ENCODE measurements around the gene AKAP11. TPM values are rescaled to one million over a fixed set of nuclear protein-coding genes. Genes with fewer than 3 reads are reported as not detected.

The AKAP11 gene
- total RNA-seq, 1 donor from 2014 or later = 37.2 TPM

DNA sequence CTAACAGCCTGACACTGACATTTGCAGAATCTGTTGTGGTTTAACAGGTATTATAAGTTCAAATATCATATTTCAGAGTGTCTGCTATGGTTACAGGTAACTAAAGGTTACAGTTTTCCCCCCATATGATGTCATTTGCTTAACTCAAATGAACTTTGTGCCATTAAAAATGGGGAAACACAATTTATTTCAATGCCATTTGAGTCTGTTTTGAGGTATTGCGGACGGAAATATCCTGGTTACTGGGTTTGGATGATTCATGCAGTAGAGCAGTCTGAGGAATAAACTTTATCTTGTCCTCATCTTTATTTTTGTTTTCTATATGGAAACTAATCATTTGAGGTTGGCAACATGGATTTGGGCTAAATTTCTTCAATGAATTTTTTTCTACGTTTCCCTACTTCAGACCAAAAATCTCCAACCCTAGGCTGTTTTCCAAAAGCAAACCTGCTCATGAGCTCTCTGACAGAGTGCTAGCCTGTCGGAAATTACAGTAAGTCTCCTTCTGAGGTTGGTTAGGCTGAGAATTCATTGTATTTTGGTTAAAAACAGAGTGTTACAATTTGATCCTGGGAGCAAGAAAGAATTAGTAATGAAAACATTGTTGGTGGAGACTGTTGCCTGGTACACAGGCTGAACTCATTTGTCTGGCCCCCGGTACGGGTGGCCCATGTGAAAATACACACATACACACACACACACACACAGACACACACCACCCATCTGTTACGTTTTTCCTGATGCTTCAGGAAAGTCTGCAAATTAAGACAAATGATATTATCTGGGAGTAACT lies 66.1 kb downstream of the AKAP11 start:
- ATAC-seq (no peak), DNase-seq (no peak)
- no peaks in the 10 kb centered on the region for H3K27me3 ChIP-seq
- no peak overlapping the region for H3K4me3 ChIP-seq
- H3K9me3 ChIP-seq = no peaks in the 10 kb centered on the region
- TF ChIP-seq, protein P1, sequence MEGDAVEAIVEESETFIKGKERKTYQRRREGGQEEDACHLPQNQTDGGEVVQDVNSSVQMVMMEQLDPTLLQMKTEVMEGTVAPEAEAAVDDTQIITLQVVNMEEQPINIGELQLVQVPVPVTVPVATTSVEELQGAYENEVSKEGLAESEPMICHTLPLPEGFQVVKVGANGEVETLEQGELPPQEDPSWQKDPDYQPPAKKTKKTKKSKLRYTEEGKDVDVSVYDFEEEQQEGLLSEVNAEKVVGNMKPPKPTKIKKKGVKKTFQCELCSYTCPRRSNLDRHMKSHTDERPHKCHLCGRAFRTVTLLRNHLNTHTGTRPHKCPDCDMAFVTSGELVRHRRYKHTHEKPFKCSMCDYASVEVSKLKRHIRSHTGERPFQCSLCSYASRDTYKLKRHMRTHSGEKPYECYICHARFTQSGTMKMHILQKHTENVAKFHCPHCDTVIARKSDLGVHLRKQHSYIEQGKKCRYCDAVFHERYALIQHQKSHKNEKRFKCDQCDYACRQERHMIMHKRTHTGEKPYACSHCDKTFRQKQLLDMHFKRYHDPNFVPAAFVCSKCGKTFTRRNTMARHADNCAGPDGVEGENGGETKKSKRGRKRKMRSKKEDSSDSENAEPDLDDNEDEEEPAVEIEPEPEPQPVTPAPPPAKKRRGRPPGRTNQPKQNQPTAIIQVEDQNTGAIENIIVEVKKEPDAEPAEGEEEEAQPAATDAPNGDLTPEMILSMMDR (IDR thresholded peaks at IDR 0.05) = no peak
- H3K27ac ChIP-seq = no peak overlapping the region
- no peaks in the 10 kb centered on the region for H3K36me3 ChIP-seq
- intact Hi-C loops (cut with DNase I) = no loop called here
- no peaks in the 10 kb centered on the region for H3K4me1 ChIP-seq

DNA sequence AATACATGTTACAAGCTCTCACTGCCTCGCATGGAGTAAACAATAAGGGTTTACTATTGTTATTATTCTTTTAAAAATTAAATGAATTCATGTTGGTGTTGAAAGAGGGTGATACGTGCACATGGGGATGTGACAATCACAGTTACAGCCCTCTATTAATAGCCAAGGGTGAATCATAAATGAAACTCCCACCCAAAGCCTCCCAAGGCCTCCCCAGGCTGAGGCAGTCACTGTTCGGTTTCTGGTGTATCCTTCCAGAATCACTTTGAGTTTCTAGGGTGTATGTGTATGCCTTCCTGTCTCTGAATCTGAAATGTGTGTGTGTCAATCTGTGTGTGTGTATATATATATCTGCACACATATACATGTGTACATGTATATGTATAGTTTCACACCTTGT lies 73.4 kb downstream of the AKAP11 start:
- no peak for ATAC-seq
- TF ChIP-seq, protein P1 (IDR thresholded peaks at IDR 0.05) = no peak
- Histone ChIP-seq H3K36me3 (no peaks in the 10 kb centered on the region), H3K27ac (no peak overlapping the region), H3K9me3 (no peaks in the 10 kb centered on the region), H3K27me3 (no peaks in the 10 kb centered on the region), H3K4me1 (no peaks in the 10 kb centered on the region), H3K4me3 (no peak overlapping the region)
- intact Hi-C loops (cut with DNase I) = no loop called here
- DNase-seq = no peak

DNA sequence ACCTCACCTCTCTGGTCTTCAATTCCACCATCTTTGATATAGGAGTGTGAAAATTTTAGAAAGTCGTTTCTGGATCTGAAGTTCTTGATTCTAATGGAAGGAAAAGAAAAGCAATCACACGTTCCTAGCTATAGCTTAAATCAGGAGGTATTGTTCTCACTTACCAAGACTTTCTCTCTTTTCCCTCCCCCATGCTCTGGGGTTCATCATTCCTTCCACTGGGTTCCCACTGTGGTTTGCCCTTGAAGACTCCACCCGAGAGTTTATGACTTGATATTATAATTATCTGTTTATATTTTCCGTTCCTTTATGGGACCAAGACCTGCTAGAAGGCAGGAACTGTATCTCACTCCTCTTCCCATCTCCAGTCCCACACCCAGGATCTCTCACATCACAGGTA lies 76.6 kb downstream of the AKAP11 start:
- ATAC-seq (no peak), DNase-seq (no peak)
- Histone ChIP-seq H3K27ac (no peak overlapping the region), H3K4me3 (no peak overlapping the region), H3K36me3 (no peaks in the 10 kb centered on the region), H3K27me3 (no peaks in the 10 kb centered on the region), H3K4me1 (no peaks in the 10 kb centered on the region), H3K9me3 (no peaks in the 10 kb centered on the region)
- intact Hi-C loops (cut with DNase I) = no loop called here
- TF ChIP-seq, protein P1 (IDR thresholded peaks at IDR 0.05) = no peak

DNA sequence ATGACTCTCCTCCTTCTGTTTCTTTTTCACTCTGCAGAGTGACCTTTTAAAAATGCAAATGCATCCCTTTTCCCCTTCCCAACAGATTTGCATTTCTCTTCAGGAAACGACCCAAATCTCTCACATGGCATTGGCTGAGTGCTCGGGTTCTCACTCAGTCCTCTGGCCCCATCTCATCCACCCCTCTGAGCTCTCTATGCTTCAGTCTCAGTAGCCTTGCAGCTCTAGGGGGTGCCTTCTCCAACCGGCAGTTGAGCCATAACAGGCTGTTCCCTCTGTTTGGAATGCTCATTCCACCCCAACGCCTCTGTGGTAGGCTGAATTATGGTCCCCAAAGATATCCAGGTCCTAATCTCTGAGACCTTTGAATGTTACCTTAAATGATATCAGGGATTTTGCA lies 78.2 kb downstream of the AKAP11 start:
- intact Hi-C loops (cut with DNase I) = no loop called here
- no peak overlapping the region for H3K4me3 ChIP-seq
- H3K36me3 ChIP-seq = no peaks in the 10 kb centered on the region
- TF ChIP-seq, protein P1 (IDR thresholded peaks at IDR 0.05) = no peak
- ATAC-seq = no peak
- no peaks in the 10 kb centered on the region for H3K9me3 ChIP-seq
- H3K27me3 ChIP-seq = no peaks in the 10 kb centered on the region
- H3K27ac ChIP-seq = no peak overlapping the region
- DNase-seq = no peak
- no peaks in the 10 kb centered on the region for H3K4me1 ChIP-seq

DNA sequence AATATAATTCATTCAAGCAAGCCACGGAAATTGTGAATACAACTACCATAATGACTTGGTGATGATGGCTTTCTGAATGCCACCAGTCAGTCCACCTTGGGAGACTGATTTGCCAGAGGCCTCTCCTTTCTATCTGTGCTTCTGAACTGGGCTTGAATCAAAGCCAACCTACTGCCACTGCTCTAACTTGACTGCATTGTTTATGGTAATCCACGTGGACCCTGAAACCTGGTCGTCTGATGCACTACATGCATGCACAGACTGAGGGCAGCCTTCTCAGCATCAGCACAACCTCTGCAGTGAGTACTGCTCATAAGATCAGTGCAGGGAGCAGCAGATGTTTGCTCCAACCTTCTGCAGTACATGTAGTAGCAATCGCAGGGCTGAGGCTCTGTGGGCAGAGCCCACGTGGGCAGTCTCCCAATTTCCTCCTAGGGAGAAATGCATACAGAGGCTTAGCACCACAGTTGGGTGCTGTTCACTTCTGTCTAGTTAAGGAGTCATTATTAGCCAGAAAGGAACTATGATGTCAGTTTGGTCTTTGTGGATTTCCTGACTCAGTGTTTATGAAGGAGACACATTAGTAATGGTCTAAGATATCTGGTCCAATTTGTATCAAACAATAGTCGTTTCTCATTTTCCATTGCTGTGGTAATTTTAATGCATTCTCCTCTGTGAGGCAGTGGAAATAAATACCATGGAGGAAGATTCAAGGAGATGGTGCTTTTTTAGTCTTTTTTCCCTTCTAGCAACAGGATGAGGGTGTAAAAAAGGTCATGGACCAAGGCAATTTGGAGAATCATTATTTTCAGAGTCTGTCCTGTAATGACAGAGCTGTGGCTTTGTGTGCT lies 82.5 kb downstream of the AKAP11 start:
- H3K27me3 ChIP-seq = no peaks in the 10 kb centered on the region
- H3K9me3 ChIP-seq = no peaks in the 10 kb centered on the region
- H3K4me3 ChIP-seq = no peak overlapping the region
- H3K4me1 ChIP-seq = no peaks in the 10 kb centered on the region
- DNase-seq = no peak
- no peaks in the 10 kb centered on the region for H3K36me3 ChIP-seq
- TF ChIP-seq, protein P1 (IDR thresholded peaks at IDR 0.05) = no peak
- ATAC-seq = peak; percentile 39
- intact Hi-C loops (cut with DNase I) = no loop called here
- no peak overlapping the region for H3K27ac ChIP-seq

Data from upper lobe of right lung (tissue), 1 donor.